ENCODE data around the gene CRYBG2. TPM values are rescaled to one million over a fixed set of nuclear protein-coding genes. Genes with fewer than 3 reads are reported as not detected.

The CRYBG2 gene
- total and polyA plus RNA-seq, 2 of the 13 experiments (the other 11 are each of a cell fraction or from before 2014, with no cell fraction given) = 1.3 to 2.9 TPM

DNA sequence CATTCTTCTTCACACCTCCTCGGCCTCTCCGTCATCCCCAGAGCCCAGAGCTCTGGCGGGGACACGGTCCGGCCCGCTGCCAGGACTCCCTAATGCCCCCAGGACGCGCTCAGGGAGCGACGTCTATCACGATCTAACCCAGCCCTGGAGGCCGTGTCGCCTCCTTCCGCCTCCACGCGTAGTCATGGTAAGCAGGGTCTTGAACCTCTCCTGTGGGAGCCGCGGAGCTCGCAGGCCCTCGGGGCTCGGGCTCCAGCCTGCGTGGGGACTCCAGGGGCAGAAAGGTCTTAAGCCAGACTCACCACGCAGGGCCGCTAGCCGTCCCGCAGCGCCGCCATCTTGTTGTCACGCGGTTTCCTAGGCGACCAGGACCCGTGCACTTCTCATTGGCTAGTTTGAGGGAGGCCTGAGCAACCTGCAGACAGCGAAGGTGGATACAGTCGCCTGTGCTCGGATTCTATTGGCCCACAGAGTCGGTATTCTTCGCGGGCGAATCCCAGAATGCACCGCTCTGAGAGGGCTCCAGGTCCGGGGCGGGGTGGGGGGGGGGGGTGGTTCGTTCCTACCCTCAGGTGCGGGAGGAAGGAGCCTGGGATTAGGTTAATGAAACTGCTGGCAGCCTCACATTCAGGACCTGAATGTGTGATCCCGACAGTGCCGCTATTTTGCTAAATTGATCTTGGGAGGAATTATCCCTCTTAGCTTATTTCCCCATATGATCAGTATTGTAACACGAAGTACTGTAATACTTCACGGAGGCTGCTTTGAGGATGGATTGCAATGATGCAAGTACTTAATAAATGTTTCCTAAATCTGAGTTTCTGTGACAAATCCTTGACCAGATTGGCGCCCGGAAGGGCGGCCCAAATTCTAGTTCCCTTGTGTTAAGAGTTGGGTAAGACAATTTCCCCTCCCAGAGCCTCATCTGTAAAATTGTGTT, 47.4 kb downstream of the CRYBG2 start, which contains the start of gene UBXN11 (continued):
- TF ChIP-seq, protein P1, sequence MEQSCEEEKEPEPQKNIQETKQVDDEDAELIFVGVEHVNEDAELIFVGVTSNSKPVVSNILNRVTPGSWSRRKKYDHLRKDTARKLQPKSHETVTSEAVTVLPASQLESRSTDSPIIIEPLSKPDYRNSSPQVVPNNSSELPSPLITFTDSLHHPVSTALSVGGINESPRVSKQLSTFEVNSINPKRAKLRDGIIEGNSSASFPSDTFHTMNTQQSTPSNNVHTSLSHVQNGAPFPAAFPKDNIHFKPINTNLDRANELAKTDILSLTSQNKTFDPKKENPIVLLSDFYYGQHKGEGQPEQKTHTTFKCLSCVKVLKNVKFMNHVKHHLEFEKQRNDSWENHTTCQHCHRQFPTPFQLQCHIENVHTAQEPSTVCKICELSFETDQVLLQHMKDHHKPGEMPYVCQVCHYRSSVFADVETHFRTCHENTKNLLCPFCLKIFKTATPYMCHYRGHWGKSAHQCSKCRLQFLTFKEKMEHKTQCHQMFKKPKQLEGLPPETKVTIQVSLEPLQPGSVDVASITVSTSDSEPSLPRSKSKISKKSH (CRISPR knock-in tag; IDR thresholded peaks at IDR 0.05; ENCODE audit: borderline replicate concordance) = peak; percentile 73; the same call in 1 of the 2 replicates
- TF ChIP-seq MATR3 (CRISPR knock-in tag; IDR thresholded peaks at IDR 0.05) (no peak), ZNF205 (CRISPR knock-in tag; IDR thresholded peaks at IDR 0.05) (0 out of 2 replicates have a peak, but pooled peaks have one; percentile 22), RFX3 (CRISPR knock-in tag; IDR thresholded peaks at IDR 0.05) (peak; percentile 96), SMAD9 (CRISPR knock-in tag; IDR thresholded peaks at IDR 0.05) (no peak), ZBTB7A (CRISPR knock-in tag; IDR thresholded peaks at IDR 0.05) (no peak), ZNF234 (CRISPR knock-in tag; conservative IDR thresholded peaks at IDR 0.05) (no peak), ZNF879 (CRISPR knock-in tag; IDR thresholded peaks at IDR 0.05) (no peak), STAT5B (CRISPR knock-in tag; IDR thresholded peaks at IDR 0.05) (no peak), ZBTB38 (CRISPR knock-in tag; IDR thresholded peaks at IDR 0.05) (no peak), IKZF1 (IDR thresholded peaks at IDR 0.05) (no peak), ZKSCAN1 (IDR thresholded peaks at IDR 0.05; ENCODE audit: low read length) (no peak), REPIN1 (CRISPR knock-in tag; IDR thresholded peaks at IDR 0.05; ENCODE audit: borderline replicate concordance, low read depth) (peak; percentile 45; the same call in 1 of the 2 replicates), NFKBIZ (CRISPR knock-in tag; IDR thresholded peaks at IDR 0.05) (no peak), HDAC2 (CRISPR knock-in tag; IDR thresholded peaks at IDR 0.05) (peak; percentile 65; the same call in 1 of the 2 replicates), ZNF446 (CRISPR knock-in tag; IDR thresholded peaks at IDR 0.05) (no peak), ARID2 (CRISPR knock-in tag; IDR thresholded peaks at IDR 0.05; ENCODE audit: borderline replicate concordance) (no peak)
- TF ChIP-seq, protein P2, sequence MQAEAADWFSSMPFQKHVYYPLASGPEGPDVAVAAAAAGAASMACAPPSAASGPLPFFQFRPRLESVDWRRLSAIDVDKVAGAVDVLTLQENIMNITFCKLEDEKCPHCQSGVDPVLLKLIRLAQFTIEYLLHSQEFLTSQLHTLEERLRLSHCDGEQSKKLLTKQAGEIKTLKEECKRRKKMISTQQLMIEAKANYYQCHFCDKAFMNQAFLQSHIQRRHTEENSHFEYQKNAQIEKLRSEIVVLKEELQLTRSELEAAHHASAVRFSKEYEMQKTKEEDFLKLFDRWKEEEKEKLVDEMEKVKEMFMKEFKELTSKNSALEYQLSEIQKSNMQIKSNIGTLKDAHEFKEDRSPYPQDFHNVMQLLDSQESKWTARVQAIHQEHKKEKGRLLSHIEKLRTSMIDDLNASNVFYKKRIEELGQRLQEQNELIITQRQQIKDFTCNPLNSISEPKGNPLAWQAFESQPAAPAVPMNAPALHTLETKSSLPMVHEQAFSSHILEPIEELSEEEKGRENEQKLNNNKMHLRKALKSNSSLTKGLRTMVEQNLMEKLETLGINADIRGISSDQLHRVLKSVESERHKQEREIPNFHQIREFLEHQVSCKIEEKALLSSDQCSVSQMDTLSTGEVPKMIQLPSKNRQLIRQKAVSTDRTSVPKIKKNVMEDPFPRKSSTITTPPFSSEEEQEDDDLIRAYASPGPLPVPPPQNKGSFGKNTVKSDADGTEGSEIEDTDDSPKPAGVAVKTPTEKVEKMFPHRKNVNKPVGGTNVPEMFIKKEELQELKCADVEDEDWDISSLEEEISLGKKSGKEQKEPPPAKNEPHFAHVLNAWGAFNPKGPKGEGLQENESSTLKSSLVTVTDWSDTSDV (CRISPR knock-in tag; IDR thresholded peaks at IDR 0.05) = peak; percentile 58; the same call in 1 of the 2 replicates
- TF ChIP-seq, protein P3, sequence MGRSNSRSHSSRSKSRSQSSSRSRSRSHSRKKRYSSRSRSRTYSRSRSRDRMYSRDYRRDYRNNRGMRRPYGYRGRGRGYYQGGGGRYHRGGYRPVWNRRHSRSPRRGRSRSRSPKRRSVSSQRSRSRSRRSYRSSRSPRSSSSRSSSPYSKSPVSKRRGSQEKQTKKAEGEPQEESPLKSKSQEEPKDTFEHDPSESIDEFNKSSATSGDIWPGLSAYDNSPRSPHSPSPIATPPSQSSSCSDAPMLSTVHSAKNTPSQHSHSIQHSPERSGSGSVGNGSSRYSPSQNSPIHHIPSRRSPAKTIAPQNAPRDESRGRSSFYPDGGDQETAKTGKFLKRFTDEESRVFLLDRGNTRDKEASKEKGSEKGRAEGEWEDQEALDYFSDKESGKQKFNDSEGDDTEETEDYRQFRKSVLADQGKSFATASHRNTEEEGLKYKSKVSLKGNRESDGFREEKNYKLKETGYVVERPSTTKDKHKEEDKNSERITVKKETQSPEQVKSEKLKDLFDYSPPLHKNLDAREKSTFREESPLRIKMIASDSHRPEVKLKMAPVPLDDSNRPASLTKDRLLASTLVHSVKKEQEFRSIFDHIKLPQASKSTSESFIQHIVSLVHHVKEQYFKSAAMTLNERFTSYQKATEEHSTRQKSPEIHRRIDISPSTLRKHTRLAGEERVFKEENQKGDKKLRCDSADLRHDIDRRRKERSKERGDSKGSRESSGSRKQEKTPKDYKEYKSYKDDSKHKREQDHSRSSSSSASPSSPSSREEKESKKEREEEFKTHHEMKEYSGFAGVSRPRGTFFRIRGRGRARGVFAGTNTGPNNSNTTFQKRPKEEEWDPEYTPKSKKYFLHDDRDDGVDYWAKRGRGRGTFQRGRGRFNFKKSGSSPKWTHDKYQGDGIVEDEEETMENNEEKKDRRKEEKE (IDR thresholded peaks at IDR 0.05) = no peak
- TF ChIP-seq, protein P4, sequence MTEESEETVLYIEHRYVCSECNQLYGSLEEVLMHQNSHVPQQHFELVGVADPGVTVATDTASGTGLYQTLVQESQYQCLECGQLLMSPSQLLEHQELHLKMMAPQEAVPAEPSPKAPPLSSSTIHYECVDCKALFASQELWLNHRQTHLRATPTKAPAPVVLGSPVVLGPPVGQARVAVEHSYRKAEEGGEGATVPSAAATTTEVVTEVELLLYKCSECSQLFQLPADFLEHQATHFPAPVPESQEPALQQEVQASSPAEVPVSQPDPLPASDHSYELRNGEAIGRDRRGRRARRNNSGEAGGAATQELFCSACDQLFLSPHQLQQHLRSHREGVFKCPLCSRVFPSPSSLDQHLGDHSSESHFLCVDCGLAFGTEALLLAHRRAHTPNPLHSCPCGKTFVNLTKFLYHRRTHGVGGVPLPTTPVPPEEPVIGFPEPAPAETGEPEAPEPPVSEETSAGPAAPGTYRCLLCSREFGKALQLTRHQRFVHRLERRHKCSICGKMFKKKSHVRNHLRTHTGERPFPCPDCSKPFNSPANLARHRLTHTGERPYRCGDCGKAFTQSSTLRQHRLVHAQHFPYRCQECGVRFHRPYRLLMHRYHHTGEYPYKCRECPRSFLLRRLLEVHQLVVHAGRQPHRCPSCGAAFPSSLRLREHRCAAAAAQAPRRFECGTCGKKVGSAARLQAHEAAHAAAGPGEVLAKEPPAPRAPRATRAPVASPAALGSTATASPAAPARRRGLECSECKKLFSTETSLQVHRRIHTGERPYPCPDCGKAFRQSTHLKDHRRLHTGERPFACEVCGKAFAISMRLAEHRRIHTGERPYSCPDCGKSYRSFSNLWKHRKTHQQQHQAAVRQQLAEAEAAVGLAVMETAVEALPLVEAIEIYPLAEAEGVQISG (CRISPR knock-in tag; IDR thresholded peaks at IDR 0.05) = peak; percentile 63
